HEK293 (cell line): ENCODE results near the gene LNPEP.

Experiments
- CTCF ChIP-seq: fragments of 450-650 bp; formaldehyde crosslinking; IDR thresholded peaks from 2 replicates; pipeline ENCODE4 v1.5.1; 2016; ENCODE audit warnings: missing biosample characterization, missing genetic modification characterization
- GLIS1 ChIP-seq: fragments of 450-650 bp; formaldehyde crosslinking; IDR thresholded peaks from 2 replicates; pipeline ENCODE4 v1.5.1; 2016; ENCODE audit warnings: missing biosample characterization, missing genetic modification characterization
- ZNF140 ChIP-seq: fragments of 450-650 bp; formaldehyde crosslinking; IDR thresholded peaks from 2 replicates; pipeline ENCODE4 v1.5.1; 2016; ENCODE audit warnings: missing biosample characterization, missing genetic modification characterization
- ZNF184 ChIP-seq: fragments of 450-650 bp; IDR thresholded peaks from 2 replicates; pipeline ENCODE4 v1.5.1; 2018; ENCODE audit warnings: missing biosample characterization, mild to moderate bottlenecking, missing genetic modification characterization
- ZNF660 ChIP-seq: fragments of 450-650 bp; IDR thresholded peaks from 2 replicates; pipeline ENCODE4 v1.5.1; 2018; ENCODE audit warnings: missing biosample characterization, mild to moderate bottlenecking, missing genetic modification characterization
- ZNF837 ChIP-seq: fragments of 450-650 bp; formaldehyde crosslinking; IDR thresholded peaks from 2 replicates; pipeline ENCODE4 v1.5.1; 2016; ENCODE audit warnings: missing biosample characterization, missing genetic modification characterization

GRCh38 chr5:96978812-96979449 lies 43.1 kb downstream of the LNPEP start:
- TF ChIP-seq CTCF (tag by site-specific recombination): no peak
- TF ChIP-seq GLIS1 (tag by site-specific recombination): no peak
- TF ChIP-seq ZNF660 (tag by site-specific recombination): no peak
- no peak for TF ChIP-seq ZNF837 (tag by site-specific recombination)
- TF ChIP-seq ZNF140 (tag by site-specific recombination): no peak
- no peak for TF ChIP-seq ZNF184 (tag by site-specific recombination)
